BE2C (cell line): ENCODE measurements around the gene MYO15B.

Source experiments
- DNase-seq: peaks from one replicate; pipeline ENCODE4 v3.0.0-alpha.2; 2020
- H3K27me3 ChIP-seq: fragments of 250-450 bp; sonication (Bioruptor Pico); 2 replicates; pipeline ENCODE4 v1.5.1; 2020; ENCODE audit warnings: mild to moderate bottlenecking
- H3K36me3 ChIP-seq: fragments of 250-450 bp; sonication (Bioruptor Pico); 2 replicates; pipeline ENCODE4 v1.5.1; 2020; ENCODE audit warnings: mild to moderate bottlenecking
- H3K4me1 ChIP-seq: fragments of 250-450 bp; sonication (Bioruptor Pico); 2 replicates; pipeline ENCODE4 v1.5.1; 2020
- H3K4me3 ChIP-seq: 2 replicates; pipeline ENCODE4 v1.5.1; 2011; ENCODE audit warnings: low read depth, low read length
- H3K9me3 ChIP-seq: fragments of 250-450 bp; sonication (Bioruptor Pico); 2 replicates; pipeline ENCODE4 v1.5.1; 2020
- TF ChIP-seq, protein P1 (sequence below): IDR thresholded peaks from 2 replicates; pipeline ENCODE4 v1.5.1; 2012; ENCODE audit warnings: mild to moderate bottlenecking, low read depth, low read length

Gene MYO15B

DNA sequence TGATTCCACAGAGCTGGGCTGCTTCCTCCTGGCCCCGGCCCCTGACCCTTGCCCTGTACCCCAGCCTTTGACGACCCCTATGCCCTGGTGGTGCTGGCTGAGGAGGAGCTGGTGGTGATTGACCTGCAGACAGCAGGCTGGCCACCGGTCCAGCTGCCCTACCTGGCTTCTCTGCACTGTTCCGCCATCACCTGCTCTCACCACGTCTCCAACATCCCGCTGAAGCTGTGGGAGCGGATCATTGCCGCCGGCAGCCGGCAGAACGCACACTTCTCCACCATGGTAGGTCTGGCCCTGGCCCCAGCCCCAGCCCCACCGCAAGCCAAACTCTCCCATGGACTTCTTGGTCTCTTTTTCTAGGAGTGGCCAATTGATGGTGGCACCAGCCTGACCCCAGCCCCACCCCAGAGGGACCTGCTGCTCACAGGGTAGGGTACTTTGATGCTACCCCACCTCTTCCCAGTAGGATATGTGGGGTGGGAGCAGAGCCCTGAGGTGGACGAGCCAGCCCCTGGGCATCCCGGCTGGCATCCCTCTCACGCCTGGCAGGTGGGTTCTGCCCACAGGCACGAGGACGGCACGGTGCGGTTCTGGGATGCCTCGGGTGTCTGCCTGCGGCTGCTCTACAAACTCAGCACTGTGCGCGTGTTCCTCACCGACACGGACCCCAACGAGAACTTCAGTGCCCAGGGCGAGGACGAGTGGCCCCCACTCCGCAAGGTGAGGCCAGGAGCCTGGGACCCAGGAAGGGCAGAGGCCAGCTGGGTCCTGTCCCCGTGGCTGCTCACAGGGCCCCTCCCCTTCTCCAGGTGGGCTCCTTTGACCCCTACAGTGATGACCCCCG is 19.0 kb upstream of the MYO15B start:
- Histone ChIP-seq H3K36me3 (no peaks in the 10 kb centered on the region), H3K4me3 (no peak overlapping the region), H3K4me1 (no peaks in the 10 kb centered on the region), H3K9me3 (no peaks in the 10 kb centered on the region), H3K27me3 (no peaks in the 10 kb centered on the region)
- TF ChIP-seq, protein P1, sequence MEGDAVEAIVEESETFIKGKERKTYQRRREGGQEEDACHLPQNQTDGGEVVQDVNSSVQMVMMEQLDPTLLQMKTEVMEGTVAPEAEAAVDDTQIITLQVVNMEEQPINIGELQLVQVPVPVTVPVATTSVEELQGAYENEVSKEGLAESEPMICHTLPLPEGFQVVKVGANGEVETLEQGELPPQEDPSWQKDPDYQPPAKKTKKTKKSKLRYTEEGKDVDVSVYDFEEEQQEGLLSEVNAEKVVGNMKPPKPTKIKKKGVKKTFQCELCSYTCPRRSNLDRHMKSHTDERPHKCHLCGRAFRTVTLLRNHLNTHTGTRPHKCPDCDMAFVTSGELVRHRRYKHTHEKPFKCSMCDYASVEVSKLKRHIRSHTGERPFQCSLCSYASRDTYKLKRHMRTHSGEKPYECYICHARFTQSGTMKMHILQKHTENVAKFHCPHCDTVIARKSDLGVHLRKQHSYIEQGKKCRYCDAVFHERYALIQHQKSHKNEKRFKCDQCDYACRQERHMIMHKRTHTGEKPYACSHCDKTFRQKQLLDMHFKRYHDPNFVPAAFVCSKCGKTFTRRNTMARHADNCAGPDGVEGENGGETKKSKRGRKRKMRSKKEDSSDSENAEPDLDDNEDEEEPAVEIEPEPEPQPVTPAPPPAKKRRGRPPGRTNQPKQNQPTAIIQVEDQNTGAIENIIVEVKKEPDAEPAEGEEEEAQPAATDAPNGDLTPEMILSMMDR, result no peak
- no peak for DNase-seq

DNA sequence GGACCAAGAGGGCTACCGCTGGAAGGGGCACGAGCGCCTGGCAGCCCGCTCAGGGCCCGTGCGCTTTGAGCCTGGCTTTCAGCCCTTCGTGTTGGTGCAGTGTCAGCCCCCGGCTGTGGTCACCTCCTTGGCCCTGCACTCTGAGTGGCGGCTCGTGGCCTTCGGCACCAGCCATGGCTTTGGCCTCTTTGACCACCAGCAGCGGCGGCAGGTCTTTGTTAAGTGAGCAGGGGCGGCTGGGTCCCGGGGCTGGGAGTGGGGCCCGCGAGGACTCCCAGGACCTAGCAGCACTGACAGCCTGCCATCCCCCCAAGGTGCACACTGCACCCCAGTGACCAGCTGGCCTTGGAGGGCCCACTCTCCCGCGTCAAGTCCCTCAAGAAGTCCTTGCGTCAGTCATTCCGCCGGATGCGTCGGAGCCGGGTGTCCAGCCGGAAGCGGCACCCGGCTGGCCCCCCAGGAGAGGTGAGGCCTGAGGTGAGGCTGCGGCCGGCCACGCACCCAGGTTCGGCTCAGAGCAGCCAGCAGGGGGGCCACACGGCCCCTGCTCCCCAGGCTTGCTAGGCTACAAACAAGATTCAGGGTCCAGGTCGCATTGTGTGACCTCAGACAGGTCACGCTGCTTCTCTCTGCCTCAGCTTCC is 17.4 kb upstream of the MYO15B start:
- no peak for DNase-seq
- Histone ChIP-seq H3K9me3 (no peaks in the 10 kb centered on the region), H3K36me3 (no peaks in the 10 kb centered on the region)

DNA sequence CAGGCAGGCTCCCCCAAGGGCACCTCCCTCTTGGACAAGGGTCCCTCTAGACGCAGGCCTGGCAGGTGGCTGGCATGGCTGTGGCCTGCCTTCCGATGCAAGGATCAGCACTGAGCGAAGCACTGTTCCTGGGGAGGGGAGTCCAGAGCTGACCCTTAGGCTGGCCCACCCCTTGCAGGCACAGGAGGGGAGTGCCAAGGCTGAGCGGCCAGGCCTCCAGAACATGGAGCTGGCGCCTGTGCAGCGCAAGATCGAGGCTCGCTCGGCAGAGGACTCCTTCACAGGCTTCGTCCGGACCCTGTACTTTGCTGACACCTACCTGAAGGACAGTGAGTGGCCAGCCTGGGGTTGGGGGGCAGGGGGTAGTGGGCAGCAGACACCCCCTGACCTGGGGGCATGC is 16.8 kb upstream of the MYO15B start:
- Histone ChIP-seq H3K27me3 (no peaks in the 10 kb centered on the region), H3K4me3 (no peak overlapping the region), H3K4me1 (no peaks in the 10 kb centered on the region), H3K36me3 (no peaks in the 10 kb centered on the region), H3K9me3 (no peaks in the 10 kb centered on the region)
- DNase-seq, result no peak
- TF ChIP-seq, protein P1, result no peak

More for the DNA sequence above, 17.4 kb upstream of the MYO15B start:
- Histone ChIP-seq H3K27me3 (no peaks in the 10 kb centered on the region), H3K4me1 (no peaks in the 10 kb centered on the region), H3K4me3 (no peak overlapping the region)
- TF ChIP-seq, protein P1, result no peak

DNA sequence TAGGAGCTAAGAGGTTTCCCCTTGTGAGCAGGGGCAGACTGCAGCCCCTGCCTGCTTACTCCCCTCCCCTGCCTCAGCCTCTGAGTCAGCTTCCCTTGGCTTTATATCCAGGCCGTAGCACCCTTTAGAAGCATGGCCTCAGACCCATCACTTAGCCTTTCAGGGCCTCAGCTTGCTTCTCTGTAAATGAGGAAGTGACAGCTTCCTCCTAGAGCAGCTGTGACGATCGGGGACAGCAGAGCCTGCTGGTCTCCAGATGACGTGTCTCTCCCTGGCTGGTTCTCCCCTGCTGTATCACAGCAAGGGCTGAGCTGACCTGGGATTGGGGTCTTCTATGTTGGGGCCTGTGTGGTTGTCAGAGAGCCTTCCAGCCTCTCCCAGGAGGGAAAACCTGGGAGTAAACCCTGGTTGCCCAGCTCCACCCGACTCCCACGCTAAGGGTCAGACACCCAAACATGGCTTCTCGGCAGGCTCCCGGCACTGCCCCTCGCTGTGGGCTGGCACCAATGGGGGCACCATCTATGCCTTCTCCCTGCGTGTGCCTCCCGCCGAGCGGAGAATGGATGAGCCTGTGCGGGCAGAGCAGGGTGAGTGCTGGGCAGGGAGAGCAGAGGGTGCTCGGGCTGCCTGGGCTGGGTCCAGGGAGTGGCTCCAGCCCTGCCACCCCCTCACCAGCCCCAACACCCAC is 16.3 kb upstream of the MYO15B start:
- Histone ChIP-seq H3K4me3 (no peak overlapping the region), H3K9me3 (no peaks in the 10 kb centered on the region), H3K4me1 (no peaks in the 10 kb centered on the region), H3K27me3 (no peaks in the 10 kb centered on the region), H3K36me3 (no peaks in the 10 kb centered on the region)
- TF ChIP-seq, protein P1, result no peak
- no peak for DNase-seq

DNA sequence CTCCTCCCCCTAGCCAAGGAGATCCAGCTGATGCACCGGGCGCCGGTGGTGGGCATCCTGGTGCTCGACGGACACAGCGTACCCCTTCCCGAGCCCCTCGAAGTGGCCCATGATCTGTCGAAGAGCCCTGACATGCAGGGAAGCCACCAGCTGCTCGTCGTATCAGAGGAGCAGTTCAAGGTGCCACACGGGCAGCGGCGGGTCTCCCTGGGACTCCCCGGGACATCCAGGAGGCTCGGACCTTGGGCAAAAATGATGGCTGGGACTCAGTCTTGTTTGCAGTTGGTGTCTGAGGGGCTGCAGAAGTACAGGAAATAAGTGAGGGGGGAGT is 15.8 kb upstream of the MYO15B start:
- TF ChIP-seq, protein P1, result no peak
- Histone ChIP-seq H3K4me1 (no peaks in the 10 kb centered on the region), H3K27me3 (no peaks in the 10 kb centered on the region), H3K4me3 (no peak overlapping the region), H3K36me3 (no peaks in the 10 kb centered on the region), H3K9me3 (no peaks in the 10 kb centered on the region)
- DNase-seq, result no peak
